GM10847 (cell line): ENCODE measurements around the gene SPRR5.

Source experiments
- POLR2A ChIP-seq: IDR thresholded peaks from 2 replicates; pipeline ENCODE4 v1.6.1; 2011; ENCODE audit not compliant: insufficient read length; ENCODE audit errors: extremely low read depth

SPRR5 gene

GRCh38 chr1:152996633-152997400 lies 49.8 kb downstream of the SPRR5 start:
- no peak for TF ChIP-seq POLR2A

GRCh38 chr1:152997901-152998300 lies 50.9 kb downstream of the SPRR5 start:
- no peak for TF ChIP-seq POLR2A

GRCh38 chr1:152998476-152998875 lies 51.5 kb downstream of the SPRR5 start:
- no peak for TF ChIP-seq POLR2A
